ENCODE results near the gene ECHS1.

DNA sequence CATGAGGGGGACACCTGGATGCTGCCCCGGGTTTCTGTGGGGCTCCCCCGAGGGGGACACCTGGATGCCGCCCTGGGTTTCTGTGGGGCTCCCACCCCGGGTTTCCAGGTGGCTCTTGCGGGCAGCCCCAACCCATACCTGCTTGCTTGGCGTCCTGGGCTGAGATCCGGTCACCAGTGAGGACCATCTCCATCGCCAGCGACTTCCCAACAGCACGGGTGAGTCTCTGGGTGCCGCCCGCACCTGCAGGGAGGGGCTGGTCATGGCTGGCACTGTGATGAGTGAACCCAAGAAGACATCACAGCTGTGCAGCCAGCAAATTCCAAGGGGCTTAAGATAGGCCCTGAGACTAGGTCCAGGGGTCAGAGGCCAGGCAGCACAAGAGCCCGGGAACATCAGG, 6.4 kb downstream of the ECHS1 start:
- no peak for TF ChIP-seq CTCF (IDR thresholded peaks at IDR 0.05)
- no peak for TF ChIP-seq EZH2 (IDR thresholded peaks at IDR 0.05; ENCODE audit: borderline replicate concordance, insufficient read depth, low read depth, low read length, poor library complexity, severe bottlenecking)

All from B cell (primary cell).